ENCODE measurements around the gene PUSL1.
A peak's percentile ranks its signal among the peaks of the same experiment; 100 is the strongest.

PUSL1 gene

GRCh38 chr1:1304331-1305299 lies 3.8 kb upstream of the PUSL1 start (continued):
- TF ChIP-seq ZNF521 (tag by site-specific recombination; IDR thresholded peaks at IDR 0.05) (no peak), ZNF280D (tag by site-specific recombination; IDR thresholded peaks at IDR 0.05) (no peak), ZNF530 (tag by site-specific recombination; IDR thresholded peaks at IDR 0.05; ENCODE audit: low read depth) (no peak), OSR2 (tag by site-specific recombination; IDR thresholded peaks at IDR 0.05) (peak; percentile 84), ZNF223 (tag by site-specific recombination; IDR thresholded peaks at IDR 0.05) (0 out of 2 replicates have a peak, but pooled peaks have one; percentile 40), SP7 (tag by site-specific recombination; IDR thresholded peaks at IDR 0.05) (peak; percentile 89), ZNF660 (tag by site-specific recombination; IDR thresholded peaks at IDR 0.05) (peak; percentile 57; the same call in 1 of the 2 replicates), KLF10 (tag by site-specific recombination; IDR thresholded peaks at IDR 0.05) (peak; percentile 74), ZNF341 (tag by site-specific recombination; IDR thresholded peaks at IDR 0.05; ENCODE audit: low read depth) (peak; percentile 76), SCRT2 (tag by site-specific recombination; IDR thresholded peaks at IDR 0.05) (peak; percentile 92), ZNF174 (tag by site-specific recombination; IDR thresholded peaks at IDR 0.05) (no peak), ZFP69B (tag by site-specific recombination; IDR thresholded peaks at IDR 0.05) (peak; percentile 79; the same call in 1 of the 2 replicates), ZNF76 (tag by site-specific recombination; IDR thresholded peaks at IDR 0.05; ENCODE audit: borderline replicate concordance, low read depth) (peak; percentile 82), ZNF843 (tag by site-specific recombination; IDR thresholded peaks at IDR 0.05) (peak; percentile 45; the same call in 1 of the 2 replicates), ZNF292 (tag by site-specific recombination; IDR thresholded peaks at IDR 0.05; ENCODE audit: borderline replicate concordance, low read depth) (no peak), ATF2 (tag by site-specific recombination; IDR thresholded peaks at IDR 0.05; ENCODE audit: low read depth) (peak; percentile 98), ZNF248 (tag by site-specific recombination; IDR thresholded peaks at IDR 0.05) (no peak), ZNF2 (tag by site-specific recombination; IDR thresholded peaks at IDR 0.05) (peak; percentile 45; the same call in 1 of the 2 replicates), ZNF138 (tag by site-specific recombination; IDR thresholded peaks at IDR 0.05; ENCODE audit: borderline replicate concordance) (no peak), GLIS2 (tag by site-specific recombination; IDR thresholded peaks at IDR 0.05) (peak; percentile 93), ZNF777 (tag by site-specific recombination; IDR thresholded peaks at IDR 0.05; ENCODE audit: borderline replicate concordance) (no peak), TCF7L2 (IDR thresholded peaks at IDR 0.05; ENCODE audit: borderline replicate concordance, low read depth, low read length) (no peak), ZNF596 (tag by site-specific recombination; IDR thresholded peaks at IDR 0.05) (no peak), REST (tag by site-specific recombination; IDR thresholded peaks at IDR 0.05) (no peak), ZNF555 (tag by site-specific recombination; conservative IDR thresholded peaks at IDR 0.05) (no peak), PBX3 (CRISPR knock-in tag; IDR thresholded peaks at IDR 0.05) (no peak), ZSCAN18 (tag by site-specific recombination; IDR thresholded peaks at IDR 0.05) (0 out of 2 replicates have a peak, but pooled peaks have one; percentile 31), GLI4 (tag by site-specific recombination; IDR thresholded peaks at IDR 0.05) (no peak), YY1 (tag by site-specific recombination; IDR thresholded peaks at IDR 0.05) (no peak)

Measured in HEK293 (cell line).